Activated CD8-positive, alpha-beta memory T cell treated with anti-CD3 and anti-CD28 coated beads for 48 hours (primary cell): Measurements from ENCODE around the gene CACNA1D.
"Not testable (repeated sequence)": the region's sequence is repeated elsewhere in the genome, so short reads cannot be mapped to it uniquely, and the experiment has no call there.

Experiments
- DNase-seq, 3 experiments: peaks; one replicate each; pipeline ENCODE4 v3.0.0-alpha.2; 2020; ENCODE audit warnings: low read depth in 2 of 3, low spot score in 2 of 3

CACNA1D gene

GRCh38 chr3:53649816-53650215 lies 155.4 kb downstream of the CACNA1D start:
- no peak for DNase-seq

DNA sequence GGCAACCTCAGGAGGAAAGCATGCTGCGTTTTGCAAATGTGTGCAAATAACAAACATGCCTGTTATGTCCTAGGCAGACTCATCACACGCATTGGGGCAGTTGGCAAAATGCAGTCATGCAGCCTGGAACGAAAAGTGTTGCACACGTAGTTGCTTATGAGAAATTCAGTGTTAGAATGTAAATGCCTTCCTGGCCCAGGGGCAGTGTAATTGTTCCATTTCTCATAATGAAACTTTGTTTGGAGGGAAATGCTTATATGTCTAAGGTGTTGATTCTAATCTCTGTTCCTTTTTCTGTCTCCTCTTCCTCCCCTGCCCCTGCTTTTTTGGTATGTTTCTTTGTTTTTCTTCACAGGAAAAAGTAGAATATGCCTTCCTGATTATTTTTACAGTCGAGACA lies 156.0 kb downstream of the CACNA1D start:
- no peak for DNase-seq

DNA sequence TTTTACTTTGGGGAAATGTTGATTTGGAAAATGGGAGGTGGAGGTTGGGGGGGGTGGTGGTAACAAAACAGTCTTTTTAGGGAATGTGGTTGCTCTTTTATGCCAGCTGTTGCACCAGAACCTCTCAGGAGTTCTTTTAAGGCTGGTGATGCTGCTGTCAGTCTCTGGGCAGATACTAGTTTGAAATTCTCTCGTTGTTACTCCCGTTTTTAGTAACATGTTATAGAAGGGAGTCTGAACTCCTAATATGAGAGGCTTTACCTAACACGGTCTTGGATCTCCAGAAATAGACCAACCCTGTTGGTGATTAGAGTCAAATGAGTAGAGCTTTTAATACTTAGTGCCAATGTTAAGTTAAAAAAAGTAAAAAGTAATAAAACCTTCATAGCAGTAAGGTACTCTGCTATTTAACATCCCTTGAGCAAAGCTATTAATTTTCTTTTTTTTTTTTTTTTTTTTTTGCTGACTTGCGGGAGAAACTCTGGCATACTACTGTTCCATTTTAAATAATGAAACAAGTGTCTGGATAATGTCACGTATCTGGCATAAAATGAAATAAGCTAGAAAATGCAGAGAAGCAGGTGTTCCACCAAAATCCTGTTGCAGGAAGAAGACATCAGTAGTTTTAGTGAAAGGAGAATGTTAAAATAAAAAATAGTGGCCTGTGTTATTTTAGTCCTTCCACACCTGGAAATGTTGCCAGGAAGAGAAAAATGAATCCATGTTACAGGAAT lies 156.7 kb downstream of the CACNA1D start:
- DNase-seq, result no peak

DNA sequence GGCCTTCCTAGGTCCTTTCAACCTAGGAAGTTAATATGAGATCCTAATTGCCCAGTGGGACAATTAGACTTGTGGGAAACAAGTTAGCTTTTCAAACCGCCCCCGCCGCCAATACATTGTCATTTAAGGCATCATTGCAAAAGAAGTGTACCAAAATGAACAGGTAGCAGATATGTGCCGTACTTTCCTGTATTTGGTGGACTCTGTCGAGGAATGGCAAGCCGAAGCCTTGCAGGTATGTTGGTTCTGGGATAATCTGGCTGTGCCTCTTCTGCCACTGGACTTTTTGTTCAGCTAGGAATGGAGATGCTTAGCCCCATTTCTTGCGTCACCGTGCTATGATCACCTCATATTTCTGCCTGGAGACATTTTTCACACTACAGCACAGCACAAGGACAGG lies 157.5 kb downstream of the CACNA1D start:
- no peak for DNase-seq

DNA sequence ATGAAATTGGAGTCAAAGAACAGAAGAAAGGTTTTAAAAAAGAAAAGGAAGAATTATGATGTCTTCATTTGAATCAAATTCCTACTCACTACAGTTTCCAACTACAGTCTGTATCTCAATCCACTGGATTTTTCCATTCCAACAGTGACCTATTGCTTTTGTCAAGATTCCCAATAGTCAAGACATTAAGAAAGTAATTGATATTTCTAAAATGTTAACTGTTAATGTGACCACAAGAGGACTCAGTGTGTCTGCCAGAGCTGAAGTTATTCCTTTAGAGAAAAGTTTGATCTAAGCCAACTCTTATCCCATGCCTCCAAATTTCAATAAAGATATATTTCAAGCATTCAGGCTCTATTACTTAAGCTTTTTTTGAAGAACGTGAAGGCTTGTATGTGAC lies 163.2 kb downstream of the CACNA1D start:
- DNase-seq, result no peak

DNA sequence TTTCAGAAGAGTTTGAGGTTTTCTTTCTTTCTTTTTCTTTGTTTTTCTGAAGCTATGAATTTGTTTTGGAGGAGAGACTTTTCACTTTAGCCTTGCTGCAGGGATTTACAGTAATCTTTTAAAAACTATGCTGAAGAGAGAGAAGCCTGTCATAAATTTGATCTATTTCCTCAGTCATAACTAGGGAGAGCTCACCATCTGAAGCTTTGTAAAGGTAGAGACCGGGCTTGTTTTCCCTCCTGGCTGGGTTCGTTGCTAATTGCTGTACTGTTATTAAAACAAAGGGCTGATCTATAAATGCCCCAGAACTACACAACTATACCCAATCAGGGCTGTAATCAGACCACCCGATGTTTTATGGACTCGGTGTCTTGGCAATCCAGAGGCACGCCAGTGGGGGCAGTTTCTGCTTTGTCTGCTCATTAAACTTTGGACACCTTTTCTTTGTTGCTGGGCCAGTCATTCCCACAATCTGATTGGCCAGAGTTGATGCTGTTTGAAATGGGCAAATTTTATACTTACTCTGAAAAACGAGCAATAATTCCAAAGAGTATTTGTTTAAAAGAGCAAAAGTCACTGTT lies 164.3 kb downstream of the CACNA1D start:
- no peak for DNase-seq

GRCh38 chr3:53659996-53660395 lies 165.6 kb downstream of the CACNA1D start:
- DNase-seq, result no peak

DNA sequence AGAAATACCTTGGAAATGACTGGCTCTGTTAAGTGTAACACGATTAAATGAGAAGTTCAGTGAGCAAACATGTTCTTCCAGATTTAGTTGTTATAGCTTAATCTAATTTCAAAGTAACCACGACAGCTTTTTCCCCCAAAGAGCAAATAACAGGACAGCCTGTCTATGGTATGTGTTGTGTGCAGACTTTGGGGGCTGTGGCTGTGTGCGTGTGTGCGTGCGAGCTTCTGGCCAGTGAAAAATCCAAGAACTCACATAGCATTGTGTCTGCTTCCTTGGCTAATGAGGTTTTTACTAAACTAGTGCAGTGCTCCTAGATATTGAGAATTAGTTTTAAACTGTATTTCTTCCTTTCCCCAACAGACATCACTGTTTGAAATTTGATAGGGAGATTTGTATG lies 167.1 kb downstream of the CACNA1D start:
- no peak for DNase-seq

- not testable (repeated sequence) for DNase-seq
Observed at GRCh38 chr3:53664812-53665211, 170.4 kb downstream of the CACNA1D start.

DNA sequence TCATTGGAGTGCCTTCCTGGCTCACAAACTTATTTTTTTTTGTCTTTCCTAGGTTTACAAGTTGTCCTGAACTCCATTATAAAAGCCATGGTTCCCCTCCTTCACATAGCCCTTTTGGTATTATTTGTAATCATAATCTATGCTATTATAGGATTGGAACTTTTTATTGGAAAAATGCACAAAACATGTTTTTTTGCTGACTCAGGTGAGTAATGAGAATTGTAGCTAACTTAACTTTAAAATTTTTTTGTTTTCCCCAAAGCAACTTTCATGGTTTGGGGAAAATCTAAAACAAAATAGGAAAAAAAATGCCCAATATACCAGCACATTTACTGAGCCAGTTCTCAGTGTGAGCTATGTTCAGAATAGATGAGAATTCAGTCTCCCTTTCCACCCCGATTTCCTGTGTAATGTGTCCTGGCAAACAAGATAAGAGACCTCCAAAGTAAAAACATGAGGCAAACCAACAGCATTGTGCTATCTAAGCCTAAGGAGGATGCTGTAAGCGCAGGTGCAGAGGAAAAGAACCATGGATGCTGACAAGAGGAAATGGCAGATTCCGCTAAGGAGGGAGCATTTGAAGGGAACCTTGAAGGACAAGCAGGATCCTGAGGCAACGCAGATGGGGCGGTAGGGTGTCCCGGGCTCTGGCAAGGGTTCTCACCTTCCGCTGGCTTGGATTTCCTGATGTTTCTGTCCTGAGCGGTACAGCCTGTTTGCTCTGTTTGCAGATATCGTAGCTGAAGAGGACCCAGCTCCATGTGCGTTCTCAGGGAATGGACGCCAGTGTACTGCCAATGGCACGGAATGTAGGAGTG lies 171.4 kb downstream of the CACNA1D start:
- DNase-seq, result no peak

GRCh38 chr3:53668872-53669271 lies 174.5 kb downstream of the CACNA1D start:
- DNase-seq, result no peak

DNA sequence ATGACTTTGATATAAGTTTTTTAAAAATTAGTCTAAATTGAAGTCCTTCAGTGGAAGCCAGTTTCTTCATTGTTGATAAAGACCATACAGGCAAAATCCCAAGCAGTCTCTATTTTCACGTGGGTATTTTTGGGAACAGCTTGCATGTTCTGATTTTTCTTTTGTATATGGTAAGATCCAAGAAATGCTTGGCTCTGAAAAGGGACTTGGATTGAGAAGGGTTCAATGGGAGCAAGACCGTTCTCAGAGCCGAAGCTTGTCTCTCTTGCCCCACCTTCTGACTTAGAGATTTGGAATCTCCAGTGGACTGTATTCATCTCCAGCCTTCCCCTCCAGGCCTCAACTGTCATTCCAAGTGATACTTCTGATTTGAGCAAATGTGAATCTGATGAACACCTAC lies 176.3 kb downstream of the CACNA1D start:
- DNase-seq, result no peak

DNA sequence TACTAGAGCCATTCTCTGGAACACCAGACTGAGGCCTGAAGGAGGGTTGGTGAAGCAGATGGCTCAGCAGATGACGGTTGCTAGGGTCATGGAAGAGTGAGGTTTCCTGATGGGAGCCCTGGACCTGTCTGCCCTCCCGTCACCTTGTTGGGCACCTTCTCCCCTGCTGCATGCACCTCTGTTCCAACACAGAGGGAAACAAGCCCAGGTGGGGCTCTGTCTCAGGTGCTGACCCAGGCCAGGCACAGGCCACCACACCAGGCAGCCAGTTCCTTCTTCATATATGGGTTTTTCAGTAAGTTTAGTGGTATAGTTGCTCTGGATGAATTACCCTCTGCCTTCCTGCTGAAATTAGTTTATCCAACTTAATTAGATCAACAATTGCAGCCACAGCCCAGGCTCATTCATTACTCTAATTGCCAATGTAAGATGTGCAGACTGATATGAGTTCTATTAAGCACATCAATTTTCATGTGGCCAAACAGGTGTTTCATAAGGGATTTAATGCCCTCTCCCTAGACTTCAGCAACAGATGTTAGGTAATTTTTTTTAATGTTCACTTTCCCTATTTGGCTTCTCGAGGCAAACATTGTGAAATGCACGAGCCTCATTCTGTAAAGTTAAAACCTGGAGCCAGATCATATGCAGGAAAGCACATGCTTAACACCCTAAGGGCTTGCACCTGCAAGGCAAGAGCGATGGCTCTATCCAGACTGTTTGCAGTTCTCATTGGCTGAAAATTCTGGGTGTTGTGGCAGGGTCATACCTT lies 177.0 kb downstream of the CACNA1D start:
- no peak for DNase-seq

DNA sequence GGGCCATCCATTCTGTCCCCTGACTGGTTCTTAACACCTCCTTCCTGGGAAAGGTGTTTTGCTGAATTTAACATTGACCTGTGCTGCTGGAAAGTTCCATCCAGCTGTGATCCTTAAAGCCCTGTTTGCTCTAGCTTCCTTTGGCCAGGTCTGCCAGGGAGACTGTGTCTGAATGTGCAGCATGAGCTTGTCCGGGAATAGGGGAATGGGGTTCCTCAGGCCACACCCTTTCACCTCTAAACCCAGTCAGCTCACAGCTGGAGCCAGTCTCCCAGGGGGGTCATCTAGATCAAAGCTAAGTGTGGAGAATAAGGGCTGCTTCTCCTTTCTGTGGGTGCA lies 177.5 kb downstream of the CACNA1D start:
- no peak for DNase-seq

GRCh38 chr3:53672981-53673380 lies 178.6 kb downstream of the CACNA1D start:
- no peak for DNase-seq

DNA sequence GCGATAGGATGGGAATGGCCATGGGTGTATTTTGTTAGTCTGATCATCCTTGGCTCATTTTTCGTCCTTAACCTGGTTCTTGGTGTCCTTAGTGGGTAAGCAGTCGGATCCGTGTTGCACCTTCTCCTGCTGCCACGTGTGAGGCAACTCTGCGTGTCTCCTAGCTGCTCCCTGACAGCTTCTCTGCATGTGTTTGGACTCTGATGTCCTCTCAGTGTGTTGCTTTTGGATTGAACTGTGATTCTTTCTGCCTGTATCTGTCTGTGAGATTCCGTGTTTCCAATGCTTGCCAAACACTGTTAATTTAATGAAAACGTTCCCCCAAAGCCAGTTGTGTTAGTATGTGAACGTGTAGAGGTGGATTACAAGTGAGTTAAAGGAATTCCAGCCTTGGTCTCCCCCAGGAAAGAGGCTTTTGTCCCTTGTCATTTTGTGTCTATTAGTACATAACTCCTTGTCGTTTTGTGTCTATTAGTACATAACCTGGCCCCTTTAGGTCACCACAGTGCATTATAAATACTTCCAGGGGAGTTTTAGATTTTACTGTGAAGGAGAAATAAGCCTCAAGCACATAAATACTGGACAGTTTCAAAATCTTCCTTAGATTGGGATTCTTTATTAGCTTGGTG lies 179.4 kb downstream of the CACNA1D start:
- no peak for DNase-seq

DNA sequence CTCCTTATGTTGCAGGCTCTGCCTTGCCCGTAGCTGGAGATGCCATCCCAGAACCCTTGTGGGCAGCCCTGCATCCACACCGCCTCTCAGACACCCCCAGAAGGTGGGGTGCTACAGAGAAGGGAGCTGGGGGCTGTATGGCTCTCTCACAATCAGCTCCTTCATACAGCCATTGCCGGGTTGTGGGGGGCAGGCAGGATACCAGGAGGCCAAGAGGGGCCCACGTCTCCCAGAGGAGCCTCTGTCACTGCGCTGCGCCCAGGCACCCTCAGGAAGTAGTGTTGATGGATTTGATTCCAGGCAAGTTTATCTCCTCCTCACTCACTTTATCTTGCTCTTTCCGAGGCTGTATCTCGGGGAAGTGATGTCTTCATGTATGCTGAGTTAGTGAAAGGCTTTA lies 180.2 kb downstream of the CACNA1D start:
- DNase-seq, result no peak

- no peak for DNase-seq
Observed at GRCh38 chr3:53675022-53675697, 180.7 kb downstream of the CACNA1D start.

DNA sequence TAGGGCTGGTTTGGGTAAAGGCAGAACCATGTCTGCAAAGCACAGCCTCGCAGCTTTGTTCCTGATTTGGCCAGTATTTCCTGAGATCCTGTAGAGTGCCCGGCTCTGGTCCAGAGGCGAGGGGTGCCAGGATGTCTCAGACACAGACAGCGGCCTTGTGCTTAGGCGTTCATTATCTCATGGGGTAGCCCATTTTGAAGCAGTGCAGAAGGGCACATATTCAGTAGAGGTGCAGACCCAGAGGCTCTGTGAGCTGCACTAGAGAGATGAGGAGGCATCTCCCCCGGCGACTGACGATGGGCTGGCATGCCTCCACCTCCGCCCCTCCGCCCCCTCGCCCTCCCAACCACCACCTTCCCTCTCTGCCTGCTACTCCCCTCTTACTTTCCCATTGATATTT lies 181.5 kb downstream of the CACNA1D start:
- no peak for DNase-seq

DNA sequence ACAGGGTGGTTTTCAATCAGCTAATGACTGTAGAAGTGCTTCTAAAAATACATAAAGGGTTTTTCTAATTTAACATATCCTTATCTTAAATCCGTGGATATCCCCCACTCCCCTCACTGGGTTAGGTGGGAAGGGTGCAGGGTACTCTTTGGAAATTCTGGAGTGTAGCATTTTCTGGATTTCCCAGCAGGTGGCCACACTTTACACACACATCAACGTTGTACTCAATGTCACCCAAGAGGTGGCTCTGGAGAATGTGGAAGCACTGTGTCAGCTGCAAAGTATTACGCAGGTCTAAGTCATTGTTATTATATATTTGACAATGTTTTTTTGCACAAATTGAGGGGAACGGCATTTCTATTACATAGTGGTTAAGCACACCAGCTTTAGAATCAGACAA lies 183.0 kb downstream of the CACNA1D start:
- DNase-seq, result no peak

GRCh38 chr3:53680028-53680427 lies 185.6 kb downstream of the CACNA1D start:
- no peak for DNase-seq
